ENCODE measurements around the gene S100B.

DNA sequence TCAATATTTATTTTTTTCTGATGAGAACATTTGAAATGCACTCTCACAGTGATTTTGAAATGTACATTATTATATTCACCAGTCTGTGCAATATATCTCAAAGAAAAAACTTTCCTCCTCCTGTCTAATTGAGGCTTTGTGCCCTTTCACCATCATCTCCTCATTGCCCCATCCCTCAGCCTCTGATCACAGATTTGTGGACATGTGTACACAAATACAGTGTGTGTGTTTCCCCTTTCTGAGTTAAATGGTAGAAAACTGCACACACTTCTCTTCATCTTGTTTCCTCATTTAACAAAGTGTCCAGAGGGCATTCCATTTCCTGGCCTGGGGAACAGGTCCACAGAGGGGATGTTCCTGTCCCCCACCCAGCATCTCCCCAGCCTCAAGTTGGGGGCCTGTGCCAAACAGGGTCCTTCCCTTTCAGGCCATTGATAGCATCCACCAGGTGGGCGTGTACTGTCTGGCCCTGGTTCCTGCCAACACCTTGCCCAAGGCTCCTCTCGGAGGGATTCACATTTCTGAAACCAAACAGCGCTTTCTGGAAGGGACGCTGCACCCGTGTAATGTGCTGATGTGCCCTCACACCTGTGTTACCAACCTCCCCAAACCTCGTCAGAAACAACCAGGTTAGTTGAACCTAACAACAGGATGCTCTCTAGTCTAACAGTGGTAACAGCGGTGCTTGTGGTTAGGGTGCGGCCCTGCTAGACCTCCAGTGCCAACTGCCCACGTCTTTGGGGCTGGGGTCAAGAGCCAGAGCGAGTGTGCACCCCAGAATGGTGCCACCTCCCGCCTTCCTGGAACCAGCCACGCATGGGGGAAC is 54.6 kb downstream of the S100B start:
- TF ChIP-seq POLR2A (IDR thresholded peaks at IDR 0.05): no peak
- TF ChIP-seq, protein P1, sequence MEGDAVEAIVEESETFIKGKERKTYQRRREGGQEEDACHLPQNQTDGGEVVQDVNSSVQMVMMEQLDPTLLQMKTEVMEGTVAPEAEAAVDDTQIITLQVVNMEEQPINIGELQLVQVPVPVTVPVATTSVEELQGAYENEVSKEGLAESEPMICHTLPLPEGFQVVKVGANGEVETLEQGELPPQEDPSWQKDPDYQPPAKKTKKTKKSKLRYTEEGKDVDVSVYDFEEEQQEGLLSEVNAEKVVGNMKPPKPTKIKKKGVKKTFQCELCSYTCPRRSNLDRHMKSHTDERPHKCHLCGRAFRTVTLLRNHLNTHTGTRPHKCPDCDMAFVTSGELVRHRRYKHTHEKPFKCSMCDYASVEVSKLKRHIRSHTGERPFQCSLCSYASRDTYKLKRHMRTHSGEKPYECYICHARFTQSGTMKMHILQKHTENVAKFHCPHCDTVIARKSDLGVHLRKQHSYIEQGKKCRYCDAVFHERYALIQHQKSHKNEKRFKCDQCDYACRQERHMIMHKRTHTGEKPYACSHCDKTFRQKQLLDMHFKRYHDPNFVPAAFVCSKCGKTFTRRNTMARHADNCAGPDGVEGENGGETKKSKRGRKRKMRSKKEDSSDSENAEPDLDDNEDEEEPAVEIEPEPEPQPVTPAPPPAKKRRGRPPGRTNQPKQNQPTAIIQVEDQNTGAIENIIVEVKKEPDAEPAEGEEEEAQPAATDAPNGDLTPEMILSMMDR (IDR thresholded peaks at IDR 0.05): no peak

Data from breast epithelium (tissue), 3 donors.